ENCODE data around the gene ADORA2A.
A peak's percentile ranks its signal among the peaks of the same experiment; 100 is the strongest.

ADORA2A gene

DNA sequence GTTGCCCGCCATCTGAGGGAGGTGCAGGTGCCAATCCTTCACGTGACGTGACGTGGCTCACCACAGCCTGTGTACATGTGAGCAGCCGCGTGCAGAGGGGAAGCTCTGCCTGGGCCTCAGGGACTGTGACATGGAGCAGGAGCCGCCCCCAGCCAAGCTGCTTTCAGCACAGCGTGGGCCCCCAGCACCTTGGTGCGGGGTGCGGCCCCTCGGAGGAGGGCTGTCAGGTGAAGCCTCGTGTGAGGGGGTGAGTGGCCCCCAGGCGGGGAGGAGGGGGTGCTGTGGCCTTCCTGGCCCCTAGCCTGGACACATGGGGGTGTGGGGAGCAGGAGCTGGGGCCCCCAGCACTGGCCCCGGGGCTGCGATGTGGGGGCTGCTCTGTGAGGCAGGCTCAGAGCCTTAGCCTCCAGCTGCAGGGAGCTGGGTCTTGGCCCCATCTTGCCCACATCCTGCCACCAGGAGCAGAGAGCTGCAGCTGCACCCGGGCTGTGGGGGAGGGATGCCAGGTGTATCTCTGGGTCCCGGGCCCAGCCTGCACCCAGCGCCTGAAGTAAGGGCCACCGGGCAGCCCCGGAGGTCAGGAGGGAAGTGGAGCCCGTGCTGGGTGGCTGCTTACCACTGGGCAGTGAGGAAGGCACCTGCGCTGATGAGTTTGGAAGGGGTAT, at the start of gene ADORA2A:
Gene ADORA2A, plus strand, starts transcription at position 100 of the 665 bp plus-strand sequence. CDS start 5,806 bp downstream, outside the sequence.
- peak; percentile 66 to 73 for DNase-seq (ENCODE audit: low read depth in 2 of 2)

DNA sequence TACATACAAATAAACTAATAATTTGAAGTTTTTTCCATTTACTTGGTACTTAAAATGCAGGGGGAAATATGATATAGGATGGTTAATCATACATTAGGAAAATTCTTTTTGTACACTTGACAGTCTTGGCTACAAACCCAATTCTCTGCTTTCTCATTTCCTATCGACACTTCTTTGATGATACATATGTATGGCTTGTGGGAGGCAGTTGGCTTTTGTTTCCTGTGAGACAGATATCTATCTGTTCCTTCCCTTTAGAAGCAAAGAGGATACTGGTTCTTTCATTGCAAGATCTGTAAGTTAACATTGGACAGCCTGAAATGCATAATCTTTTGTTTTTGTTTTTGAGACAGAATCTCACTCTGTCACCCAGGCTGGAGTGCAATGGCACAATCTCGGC, 47.9 kb upstream of the ADORA2A start:
- no peak for DNase-seq (ENCODE audit: low read depth in 2 of 2)

DNA sequence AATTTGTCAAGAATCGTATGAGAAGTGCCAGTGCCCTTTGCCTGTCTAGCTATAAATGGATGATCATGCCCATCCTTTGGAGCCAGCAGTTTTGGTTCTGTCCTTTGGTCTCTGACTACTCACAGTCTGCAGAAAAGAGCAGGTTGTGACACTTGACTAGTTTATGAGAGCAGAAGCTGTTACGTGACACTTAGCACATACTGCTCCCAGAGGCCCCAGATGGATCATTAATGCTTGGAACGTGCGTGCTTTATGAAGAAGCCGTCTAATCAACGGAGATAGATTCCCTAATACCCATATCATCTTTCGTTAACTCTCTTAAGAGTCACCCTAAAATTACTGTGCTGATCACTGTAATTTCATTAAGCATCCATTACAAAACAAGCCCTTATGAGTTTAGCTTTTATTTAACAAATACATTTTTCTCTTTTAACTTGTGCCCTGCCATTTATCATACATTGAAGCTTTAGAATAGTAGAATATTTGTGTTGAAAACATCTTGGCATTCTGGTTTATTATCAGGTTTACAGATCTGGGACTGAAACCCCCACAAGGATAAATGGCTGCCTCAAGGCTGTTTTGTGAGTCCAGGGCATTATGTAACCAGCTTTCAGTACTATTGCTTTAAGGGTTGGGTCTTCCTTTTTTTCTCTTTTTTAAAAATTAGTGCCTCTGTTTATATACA, 47.0 kb upstream of the ADORA2A start:
- no peak for DNase-seq (ENCODE audit: low read depth in 2 of 2)

DNA sequence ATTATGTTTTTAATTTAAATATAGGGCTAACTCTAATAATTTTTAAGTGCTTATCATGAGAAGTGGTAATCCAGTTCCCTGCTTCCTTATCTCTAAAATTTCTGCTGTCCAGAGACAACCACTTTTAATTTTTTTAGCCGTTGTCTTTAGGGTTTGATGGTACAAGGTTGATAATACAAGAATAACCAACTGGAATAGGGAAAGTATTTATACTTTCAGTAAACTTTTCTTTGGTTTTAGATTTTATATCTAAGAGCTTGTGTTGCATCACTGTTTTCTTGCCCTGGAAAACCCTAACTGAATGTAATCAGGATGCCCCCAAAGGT, 46.5 kb upstream of the ADORA2A start:
- DNase-seq (ENCODE audit: low read depth in 2 of 2) = no peak

DNA sequence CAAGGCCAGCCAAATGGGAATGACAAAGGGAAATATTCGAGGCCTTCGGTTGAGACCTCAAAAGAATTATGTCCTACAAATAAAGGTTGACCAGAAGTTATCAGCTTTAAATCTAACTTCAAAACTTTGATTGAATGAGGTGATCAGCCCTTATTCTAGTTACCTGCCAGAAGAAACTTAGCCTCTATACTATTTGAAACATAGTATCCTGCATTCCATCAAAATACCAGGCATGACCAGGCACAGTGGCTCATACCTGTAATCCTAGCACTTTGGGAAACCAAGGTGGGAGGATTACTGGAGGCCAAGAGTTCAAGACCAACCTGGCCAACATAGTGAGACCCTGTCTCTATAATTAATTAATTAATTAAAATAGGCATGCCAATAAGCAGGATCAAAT, 44.3 kb upstream of the ADORA2A start:
- no peak for DNase-seq (ENCODE audit: low read depth in 2 of 2)

DNA sequence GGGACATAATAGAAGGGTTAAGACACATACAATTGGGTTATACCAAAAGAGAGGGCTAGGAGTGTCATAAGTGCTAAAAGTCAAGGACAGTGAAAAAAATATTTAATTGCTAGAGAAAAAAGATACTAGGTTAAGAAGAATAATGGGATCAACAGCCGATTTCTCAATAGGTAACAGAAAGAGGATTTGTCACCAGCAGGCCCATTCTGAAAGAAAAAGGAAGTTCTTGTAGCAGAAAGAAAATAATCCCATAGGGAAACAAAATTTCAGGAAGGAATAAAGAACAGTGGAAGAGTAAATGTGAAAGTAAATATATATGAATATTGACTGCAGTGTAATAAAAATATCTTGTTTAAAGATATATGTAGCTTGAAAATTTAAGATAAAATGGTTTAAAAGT, 43.3 kb upstream of the ADORA2A start:
- DNase-seq (ENCODE audit: low read depth in 2 of 2) = no peak

DNA sequence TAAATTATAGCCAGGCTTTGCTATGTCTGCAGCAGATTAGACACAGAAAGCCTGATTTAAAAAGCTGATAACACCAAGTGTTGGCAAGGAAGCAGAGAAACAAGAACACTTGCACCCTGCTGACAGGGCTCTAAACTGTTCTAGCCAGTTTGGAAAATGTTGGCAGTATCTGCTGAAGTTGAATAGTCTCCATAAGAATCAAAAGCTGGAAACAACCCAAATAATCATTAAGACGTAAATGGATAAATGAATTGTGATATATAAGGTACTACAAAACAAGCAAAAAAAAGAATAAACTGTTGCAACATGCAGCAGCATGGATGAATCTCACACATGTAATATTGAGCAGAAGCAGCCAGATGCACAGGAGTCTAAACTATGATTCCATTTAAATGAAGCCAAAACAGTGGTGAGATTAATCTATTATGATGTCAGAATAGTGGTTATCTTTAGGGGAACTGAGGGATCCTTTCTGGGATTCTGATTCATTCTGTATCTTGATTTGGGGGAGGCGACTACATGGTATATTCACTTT, 40.4 kb upstream of the ADORA2A start:
- DNase-seq (ENCODE audit: low read depth in 2 of 2) = no peak

DNA sequence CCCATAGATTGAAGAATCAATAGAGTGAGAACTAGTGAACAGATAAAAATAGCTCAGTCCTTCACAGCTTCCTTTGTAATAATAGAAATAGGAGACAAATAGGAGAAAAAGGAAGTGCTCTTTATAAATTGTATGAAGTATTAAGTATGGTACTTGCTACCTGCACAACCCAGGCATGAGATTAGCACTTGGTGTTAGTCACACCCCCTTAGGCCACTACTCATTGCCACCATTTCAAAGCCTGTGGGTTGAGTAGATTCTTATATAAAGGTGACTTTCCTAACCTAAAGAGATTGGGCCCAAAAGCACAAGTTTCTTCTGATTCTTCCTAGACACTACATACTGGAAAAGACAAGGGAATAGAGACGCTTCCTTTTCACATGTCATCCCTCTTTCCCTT, 37.7 kb upstream of the ADORA2A start:
- no peak for DNase-seq (ENCODE audit: low read depth in 2 of 2)

DNA sequence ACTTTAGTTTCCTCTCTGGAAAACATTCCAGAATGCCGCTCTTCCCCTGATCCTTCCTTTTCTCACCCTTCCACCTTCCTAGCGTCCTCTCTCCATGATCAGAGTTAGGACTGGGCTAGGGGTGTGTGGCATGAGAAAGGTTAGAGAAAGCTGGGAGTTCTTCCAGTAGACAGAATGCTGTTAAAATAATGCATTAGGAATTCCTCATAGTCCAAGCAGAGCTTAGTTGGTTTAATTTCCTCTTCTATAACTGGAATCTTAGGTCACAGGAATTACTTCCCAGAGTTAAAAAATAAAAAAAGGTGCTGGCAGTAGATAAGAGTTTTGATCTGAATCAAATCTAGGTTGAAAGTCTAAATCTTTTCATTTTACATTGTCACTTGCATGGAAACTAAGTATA, 37.2 kb upstream of the ADORA2A start:
- no peak for DNase-seq (ENCODE audit: low read depth in 2 of 2)

DNA sequence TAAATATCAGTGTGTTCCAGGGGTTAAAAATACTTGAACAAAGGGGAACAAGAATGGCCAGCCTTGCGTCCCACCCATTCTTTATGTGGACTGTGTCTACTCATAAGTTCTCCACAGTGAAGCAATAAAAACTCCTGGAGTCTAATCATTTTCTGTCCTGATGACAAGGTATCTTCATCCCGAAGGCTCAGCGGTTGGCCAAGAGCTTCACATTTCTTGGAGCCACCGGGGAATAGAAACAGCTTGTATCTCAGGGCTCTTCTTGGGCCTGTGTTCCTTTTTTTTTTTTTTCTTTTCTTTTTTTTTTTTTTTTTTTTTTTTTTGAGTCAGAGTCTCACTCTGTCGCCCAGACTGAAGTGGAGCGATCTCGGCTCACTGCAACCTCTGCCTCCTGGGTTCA, 36.8 kb upstream of the ADORA2A start:
- no peak for DNase-seq (ENCODE audit: low read depth in 2 of 2)

DNA sequence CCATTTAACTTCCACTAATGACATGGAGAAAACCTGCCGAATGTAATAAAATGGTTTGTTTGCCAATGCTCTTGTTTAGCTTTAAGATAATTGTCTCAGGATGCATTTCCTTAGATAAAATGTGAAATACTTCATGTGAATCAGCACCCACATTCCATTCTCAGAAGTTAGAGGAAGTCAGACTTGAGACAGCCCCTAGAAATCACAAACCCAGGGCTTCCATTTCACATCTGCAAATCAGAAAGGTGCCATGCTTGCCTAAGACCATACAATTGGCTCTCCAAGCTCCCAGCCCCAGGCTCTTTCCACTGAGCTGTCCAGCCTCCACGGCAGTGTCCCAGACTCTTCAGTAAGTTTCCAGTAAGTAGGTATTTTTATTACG, 35.6 kb upstream of the ADORA2A start:
- DNase-seq (ENCODE audit: low read depth in 2 of 2) = no peak

DNA sequence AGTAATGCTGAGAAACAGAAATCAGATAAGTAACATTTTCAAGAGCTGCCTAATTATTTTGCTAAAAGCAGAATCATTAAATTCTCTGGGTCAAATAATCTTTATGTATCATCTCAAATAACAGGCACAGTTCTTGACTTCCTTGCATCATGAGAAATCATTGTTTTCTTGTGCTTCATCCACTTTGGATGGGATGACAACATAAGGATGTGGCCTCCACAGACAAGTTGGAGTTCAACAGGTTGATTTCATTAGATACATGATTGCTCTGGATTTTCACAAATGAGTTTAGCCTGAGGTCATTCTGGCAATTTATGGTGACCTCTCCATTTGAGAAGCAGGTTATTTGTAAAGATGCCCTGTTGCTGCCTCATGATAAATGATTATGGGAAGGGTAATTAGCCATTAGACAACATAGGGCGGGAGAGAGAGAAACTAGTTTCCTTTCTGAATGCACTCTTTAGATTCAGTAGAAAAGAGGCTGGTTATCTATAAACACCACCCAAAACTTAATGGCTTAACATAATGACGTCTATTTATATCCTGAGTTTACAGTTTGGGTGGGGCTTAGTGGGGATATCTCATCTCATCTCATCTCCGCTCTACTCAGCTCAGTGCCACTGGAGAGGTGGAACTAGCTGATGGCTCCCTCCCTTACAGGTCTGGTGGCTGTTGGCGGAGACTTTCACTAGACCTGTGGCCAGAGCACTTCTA, 35.0 kb upstream of the ADORA2A start:
- DNase-seq (ENCODE audit: low read depth in 2 of 2) = no peak

DNA sequence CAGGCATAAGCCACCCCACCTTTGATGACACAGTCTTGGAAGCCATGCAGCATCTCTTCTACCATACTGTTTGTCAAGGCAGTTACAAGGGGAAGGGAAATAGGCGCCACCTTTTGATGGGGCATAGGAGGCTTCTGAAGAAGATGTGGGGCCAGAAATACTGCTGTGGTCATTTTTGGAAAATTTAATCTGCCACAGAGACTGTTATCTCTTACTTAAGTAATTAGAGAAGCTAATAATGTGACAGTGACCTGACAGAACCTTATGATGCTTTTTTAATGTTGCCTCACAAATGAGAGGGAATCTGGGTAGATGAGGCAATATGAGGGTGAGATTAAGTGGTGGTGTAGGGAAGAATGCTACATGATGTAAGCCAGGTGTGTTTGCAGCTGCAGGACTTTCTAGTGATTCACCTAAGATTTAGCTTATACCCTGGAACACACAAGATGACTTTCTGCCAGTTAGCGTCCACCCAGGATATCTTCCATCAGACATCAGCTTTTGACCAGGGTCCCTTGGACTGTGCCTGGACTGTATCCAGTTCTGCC, 34.3 kb upstream of the ADORA2A start:
- DNase-seq (ENCODE audit: low read depth in 2 of 2) = no peak

DNA sequence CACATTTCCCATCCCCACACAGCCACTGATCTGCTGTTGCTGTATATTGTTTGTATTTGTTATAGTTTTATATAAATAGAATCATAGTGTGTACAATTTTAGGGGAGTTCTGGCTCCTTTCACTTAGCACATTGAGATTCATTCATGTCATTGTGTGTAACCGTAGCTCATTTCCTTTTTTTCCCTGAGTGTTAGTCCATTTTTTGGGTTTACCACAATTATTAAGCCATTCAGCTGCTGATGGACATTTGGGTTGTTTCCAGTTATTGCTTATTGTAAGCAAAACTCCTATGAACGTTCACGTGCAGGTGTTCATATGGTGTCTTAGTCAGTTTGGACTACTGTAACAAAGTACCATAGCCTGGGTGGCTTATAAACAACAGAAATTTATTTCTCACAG, 33.6 kb upstream of the ADORA2A start:
- no peak for DNase-seq (ENCODE audit: low read depth in 2 of 2)

DNA sequence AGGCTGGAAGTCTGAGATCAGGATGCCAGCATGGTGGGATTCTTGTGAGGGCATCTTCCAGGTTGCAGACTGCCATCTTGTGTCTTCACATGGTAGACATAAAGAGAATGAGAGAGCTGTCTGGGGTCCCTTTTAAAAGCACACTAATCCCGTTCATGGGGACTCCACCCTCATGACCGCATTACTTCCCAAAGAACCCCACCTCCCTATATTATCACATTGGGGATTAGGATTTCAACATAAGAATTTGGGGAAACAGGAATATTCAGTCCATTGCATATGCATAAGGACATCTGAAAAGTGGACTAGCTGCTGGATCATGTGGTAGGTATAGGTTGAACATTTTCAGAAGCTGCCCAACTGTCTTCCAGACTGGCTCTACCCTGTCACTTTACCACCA, 33.1 kb upstream of the ADORA2A start:
- no peak for DNase-seq (ENCODE audit: low read depth in 2 of 2)

DNA sequence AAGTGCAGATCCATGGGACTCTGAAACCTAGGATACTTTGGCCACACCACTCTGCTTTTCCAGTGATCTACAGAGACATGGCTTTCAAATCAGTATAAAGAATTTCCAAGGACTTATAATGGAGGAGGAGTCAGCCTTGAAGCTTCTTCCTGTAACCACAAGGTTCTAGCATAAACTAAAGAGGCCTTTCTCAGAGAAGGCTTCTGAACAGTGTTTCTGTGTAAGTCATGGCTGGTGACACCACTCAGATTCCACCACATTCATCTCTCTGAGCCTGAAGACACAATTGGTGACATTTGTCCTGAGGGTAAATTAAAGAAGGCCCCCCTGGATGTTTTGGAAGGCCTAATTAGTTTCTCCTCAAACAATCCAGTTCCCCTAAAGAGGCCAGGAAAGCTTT, 29.0 kb upstream of the ADORA2A start:
- DNase-seq (ENCODE audit: low read depth in 2 of 2) = no peak

DNA sequence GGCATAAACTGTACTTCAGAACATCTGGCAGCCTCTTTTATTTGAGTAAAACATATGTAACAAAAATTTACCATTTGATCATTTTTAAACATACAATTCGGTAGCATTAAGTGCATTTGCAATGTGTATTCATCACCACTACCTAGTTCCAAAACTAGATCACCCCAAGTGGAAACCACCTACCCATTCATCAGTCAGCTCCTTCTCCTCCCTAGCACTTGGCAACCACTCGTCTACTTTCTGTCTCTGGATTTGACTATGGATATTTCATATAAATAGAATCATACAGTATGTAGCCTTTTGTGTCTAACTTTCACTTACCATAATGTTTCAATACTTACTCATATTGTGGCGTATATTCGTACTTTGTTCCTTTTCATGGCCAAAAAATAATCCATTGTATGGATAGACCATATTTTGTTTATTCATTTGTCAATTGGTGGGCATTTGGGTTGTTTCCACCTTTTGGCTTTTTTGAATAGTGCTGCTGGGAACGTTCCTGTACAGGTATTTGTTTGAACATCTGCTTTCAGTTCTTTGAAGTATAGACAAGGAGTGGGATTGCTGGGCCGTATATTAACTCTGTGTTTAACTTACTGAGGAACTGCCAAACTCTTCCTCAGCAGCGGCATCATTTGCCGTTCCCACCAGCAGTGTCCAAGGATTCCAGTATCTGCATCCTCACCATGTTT, 27.2 kb upstream of the ADORA2A start:
- no peak for DNase-seq (ENCODE audit: low read depth in 2 of 2)

DNA sequence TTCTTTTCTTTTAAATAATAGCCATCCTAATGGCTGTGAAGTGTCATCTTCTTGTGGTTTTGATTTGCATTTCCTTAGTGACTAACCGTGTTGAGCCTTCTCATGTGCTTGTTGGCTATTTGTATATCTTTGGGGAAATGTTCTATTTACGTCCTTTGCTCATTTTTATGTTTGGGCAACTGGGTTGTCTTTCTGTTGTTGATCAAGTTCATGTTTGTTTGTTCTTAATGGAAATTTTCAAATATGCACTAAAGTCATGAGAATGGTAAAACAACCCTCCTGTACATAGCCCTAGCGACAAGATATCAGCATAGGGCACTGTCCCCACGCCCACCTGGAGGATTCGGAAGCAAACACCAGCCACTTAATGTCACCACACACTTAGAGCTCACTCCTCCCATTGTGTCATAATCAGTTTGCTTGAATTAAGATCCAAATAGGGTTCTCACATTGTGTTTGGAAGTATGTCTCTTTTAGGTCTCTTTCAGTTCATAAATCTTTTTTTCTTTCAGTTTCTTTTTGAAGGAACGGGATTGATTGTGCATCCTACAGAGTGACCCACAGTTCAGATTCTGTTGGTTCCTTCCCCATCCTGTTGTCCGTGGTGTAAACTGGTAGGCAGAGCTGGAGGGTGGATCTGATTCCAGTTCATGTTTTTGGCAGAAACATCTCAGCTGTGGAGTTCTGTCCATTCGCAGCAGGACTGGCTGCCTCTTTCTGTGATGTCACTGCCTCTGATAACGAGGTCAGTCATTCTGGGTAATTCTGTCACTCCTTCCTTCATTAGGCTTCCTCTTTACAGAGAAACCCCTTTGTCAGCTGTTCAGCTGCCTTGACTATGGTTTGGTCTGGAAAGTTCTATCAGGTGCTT, 26.4 kb upstream of the ADORA2A start:
- no peak for DNase-seq (ENCODE audit: low read depth in 2 of 2)

DNA sequence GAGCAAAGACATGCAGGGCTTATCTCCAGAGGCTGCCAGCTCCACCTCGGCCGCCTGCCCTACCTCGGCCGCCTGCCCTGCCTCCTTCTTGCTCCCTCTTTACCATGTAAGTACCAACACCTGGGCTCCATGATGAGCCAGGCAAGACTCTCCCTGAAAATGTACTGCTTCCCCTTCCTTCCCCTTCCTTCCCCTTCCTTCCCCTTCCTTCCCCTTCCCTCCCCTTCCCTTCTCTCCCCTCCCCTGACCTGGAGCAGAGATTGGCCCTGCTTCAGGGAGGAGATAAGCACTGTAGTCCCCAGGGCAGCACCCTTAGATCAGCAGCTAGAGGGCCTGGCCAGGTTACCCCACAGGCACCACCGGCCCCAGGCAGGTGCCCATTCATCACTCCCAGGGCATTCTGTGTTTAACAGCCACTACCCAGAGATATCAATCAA, 25.4 kb upstream of the ADORA2A start:
- no peak for DNase-seq (ENCODE audit: low read depth in 2 of 2)

DNA sequence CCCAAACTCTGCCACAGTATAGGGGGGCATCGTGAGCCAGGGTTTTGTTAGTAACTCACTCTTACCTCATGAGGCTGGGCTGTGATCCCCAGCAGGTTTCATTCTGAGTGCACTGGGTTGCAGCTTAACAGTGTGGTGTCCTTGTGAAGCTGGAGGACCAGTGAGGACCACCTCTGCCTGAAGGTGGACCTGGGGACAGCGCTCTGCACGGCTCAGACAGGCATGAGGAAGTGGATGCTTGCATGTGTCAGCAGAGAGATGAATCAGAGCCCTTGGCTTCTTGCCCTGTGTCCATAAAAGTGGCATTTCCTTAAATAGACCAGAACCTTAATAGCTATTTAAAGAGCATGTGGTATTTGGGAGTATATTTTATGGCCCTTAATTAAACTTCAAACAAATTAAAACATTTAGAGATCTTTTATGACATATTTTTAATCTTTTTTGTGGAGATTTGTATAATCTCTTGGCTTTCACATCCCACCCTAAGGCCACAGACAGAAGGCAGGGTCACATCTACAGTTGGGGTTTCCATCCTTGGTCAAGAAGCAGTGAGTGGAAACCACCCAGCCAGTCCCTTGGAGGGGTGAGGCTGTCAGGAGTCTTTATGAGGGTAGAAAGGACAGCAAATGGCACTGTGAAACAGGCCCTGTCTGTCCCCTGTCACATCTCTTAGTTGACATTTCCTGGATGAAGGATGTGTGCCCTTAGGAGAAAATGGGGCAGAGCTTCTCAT, 24.8 kb upstream of the ADORA2A start:
- DNase-seq (ENCODE audit: low read depth in 2 of 2) = no peak

Data from activated CD4-positive, alpha-beta T cell treated with anti-CD3 and anti-CD28 coated beads for 24 hours (primary cell).